MM.1S (cell line): ENCODE measurements around the gene L1TD1.

ENCODE experiments used
- EZH2 ChIP-seq: fragments of 300-600 bp; sonication (generic); optimal IDR thresholded peaks from 2 replicates; pipeline ENCODE3; 2017; ENCODE audit warnings: low read depth, mild to moderate bottlenecking, antibody characterized with exemption, low read length, mixed read lengths
- EZH2phosphoT487 ChIP-seq: fragments of 300-600 bp; sonication (generic); IDR thresholded peaks from 2 replicates; pipeline ENCODE4 v1.6.1; 2018; ENCODE audit warnings: antibody characterized with exemption, low read length
- TF ChIP-seq, protein P1 (sequence below): fragments of 300-600 bp; sonication (generic); IDR thresholded peaks from 2 replicates; pipeline ENCODE4 v1.5.1; 2016; ENCODE audit warnings: antibody characterized with exemption, low read length, mixed read lengths

DNA sequence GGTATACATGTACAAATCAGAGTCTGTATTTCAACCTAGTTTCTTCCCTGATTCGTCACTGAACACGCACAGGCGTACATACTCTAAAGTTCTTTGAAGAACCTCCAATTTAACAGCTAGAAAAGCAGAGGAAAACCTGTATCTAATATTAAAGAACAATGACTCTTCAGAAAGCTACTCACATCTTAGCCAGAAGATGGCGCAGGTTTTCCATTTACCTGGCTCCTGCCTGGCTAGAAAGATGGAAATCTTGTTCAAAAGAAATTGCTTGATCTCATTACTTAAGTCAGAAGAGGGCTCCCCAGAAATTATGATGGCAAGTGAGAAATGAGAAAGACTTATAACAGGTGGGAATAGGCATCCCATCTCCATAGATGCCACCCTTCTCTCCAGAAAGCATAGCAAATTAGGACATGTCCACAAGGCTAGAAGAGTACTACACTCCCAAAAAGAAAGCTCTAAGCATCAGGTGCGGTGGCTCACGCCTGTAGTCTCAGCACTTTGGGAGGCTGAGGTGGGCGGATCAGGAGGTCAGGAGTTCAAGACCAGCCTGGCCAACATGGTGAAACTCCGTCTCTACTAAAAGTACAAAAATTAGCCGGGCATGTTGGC lies 19.0 kb upstream of the L1TD1 start:
- TF ChIP-seq, protein P1, sequence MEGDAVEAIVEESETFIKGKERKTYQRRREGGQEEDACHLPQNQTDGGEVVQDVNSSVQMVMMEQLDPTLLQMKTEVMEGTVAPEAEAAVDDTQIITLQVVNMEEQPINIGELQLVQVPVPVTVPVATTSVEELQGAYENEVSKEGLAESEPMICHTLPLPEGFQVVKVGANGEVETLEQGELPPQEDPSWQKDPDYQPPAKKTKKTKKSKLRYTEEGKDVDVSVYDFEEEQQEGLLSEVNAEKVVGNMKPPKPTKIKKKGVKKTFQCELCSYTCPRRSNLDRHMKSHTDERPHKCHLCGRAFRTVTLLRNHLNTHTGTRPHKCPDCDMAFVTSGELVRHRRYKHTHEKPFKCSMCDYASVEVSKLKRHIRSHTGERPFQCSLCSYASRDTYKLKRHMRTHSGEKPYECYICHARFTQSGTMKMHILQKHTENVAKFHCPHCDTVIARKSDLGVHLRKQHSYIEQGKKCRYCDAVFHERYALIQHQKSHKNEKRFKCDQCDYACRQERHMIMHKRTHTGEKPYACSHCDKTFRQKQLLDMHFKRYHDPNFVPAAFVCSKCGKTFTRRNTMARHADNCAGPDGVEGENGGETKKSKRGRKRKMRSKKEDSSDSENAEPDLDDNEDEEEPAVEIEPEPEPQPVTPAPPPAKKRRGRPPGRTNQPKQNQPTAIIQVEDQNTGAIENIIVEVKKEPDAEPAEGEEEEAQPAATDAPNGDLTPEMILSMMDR: peak; percentile 72
- TF ChIP-seq EZH2: no peak
- TF ChIP-seq EZH2phosphoT487: no peak
